ENCODE results near the gene STARD3. TPM values are rescaled to one million over a fixed set of nuclear protein-coding genes. Genes with fewer than 3 reads are reported as not detected.

The STARD3 gene
- total and polyA plus RNA-seq, 2 of the 13 experiments (the other 11 are each of a cell fraction or from before 2014, with no cell fraction given) = 34.6 to 100 TPM

DNA sequence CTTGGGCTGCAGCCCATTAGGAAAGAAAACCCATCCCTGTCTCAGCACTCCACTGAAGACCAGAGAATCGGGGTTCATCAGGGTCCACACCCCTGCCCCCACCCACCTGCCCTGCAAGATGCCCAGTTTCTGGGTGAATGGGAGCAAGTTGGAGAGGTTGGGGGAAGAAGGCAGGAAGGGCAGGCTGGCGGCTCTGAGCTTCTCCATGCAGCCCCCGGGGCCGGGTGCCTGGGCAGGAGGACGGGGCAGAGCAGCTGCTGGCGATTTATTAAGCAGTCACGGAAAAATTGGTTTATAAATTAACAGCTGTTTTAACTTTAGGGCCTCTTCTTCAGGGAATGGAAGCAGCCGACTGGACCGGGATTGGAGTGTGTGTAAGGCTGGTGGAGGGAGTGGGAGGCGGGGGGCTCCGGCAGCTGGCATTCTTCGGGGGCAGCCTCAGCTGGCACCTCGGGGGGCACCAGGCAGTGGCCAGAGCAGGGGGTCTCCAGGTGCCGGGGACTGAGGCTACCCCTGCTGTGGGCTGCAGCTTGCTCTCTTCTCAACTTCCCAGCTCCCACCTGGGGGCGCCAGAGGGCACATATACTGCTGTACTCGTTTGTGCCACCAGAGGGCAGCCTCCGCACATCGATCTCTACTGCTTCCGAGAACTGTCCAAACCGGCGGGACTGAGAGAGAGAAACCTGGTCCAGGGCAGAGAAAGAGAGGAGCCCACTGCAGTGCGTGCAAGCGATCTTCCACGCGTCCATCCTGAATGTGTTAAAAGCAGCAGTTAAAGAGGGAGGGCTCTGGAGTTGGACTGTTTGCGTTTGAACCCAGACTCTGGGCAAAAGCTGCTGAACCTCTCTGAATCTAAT lies 15.2 kb upstream of the STARD3 start (continued):
- 0 out of 2 replicates have a peak, but pooled peaks have one; percentile 21 for TF ChIP-seq FOXP4 (CRISPR knock-in tag; IDR thresholded peaks at IDR 0.05)
- TF ChIP-seq MTERF4 (CRISPR knock-in tag; IDR thresholded peaks at IDR 0.05) = no peak
- no peak for TF ChIP-seq EHMT2 (IDR thresholded peaks at IDR 0.05; ENCODE audit: borderline replicate concordance, low read depth, low read length)
- TF ChIP-seq ZNF773 (CRISPR knock-in tag; IDR thresholded peaks at IDR 0.05; ENCODE audit: borderline replicate concordance) = no peak
- TF ChIP-seq REL (CRISPR knock-in tag; conservative IDR thresholded peaks at IDR 0.05) = no peak
- no peak for TF ChIP-seq GPN1 (CRISPR knock-in tag; IDR thresholded peaks at IDR 0.05; ENCODE audit: borderline replicate concordance)
- TF ChIP-seq TEAD3 (CRISPR knock-in tag; optimal IDR thresholded peaks at IDR 0.05; ENCODE audit: borderline replicate concordance) = peak; percentile 78
- peak; percentile 81 for TF ChIP-seq ZNF451 (CRISPR knock-in tag; IDR thresholded peaks at IDR 0.05)
- TF ChIP-seq ZNF138 (CRISPR knock-in tag; IDR thresholded peaks at IDR 0.05; ENCODE audit: low read depth) = no peak
- TF ChIP-seq XRCC5 (optimal IDR thresholded peaks at IDR 0.05; ENCODE audit: low read length) = peak; percentile 100
- no peak for TF ChIP-seq TEF (CRISPR knock-in tag; IDR thresholded peaks at IDR 0.05)
- peak; percentile 51; the same call in 1 of the 2 replicates for TF ChIP-seq SOX5 (CRISPR knock-in tag; IDR thresholded peaks at IDR 0.05; ENCODE audit: borderline replicate concordance)
- TF ChIP-seq CENPT (CRISPR knock-in tag; IDR thresholded peaks at IDR 0.05; ENCODE audit: low read depth) = 0 out of 2 replicates have a peak, but pooled peaks have one; percentile 40
- TF ChIP-seq ATF7 (IDR thresholded peaks at IDR 0.05) = no peak
- no peak for TF ChIP-seq ATF7 (CRISPR knock-in tag; IDR thresholded peaks at IDR 0.05)
- no peak for TF ChIP-seq MAFF (IDR thresholded peaks at IDR 0.05; ENCODE audit: low read depth, low read length)
- TF ChIP-seq, protein P1, sequence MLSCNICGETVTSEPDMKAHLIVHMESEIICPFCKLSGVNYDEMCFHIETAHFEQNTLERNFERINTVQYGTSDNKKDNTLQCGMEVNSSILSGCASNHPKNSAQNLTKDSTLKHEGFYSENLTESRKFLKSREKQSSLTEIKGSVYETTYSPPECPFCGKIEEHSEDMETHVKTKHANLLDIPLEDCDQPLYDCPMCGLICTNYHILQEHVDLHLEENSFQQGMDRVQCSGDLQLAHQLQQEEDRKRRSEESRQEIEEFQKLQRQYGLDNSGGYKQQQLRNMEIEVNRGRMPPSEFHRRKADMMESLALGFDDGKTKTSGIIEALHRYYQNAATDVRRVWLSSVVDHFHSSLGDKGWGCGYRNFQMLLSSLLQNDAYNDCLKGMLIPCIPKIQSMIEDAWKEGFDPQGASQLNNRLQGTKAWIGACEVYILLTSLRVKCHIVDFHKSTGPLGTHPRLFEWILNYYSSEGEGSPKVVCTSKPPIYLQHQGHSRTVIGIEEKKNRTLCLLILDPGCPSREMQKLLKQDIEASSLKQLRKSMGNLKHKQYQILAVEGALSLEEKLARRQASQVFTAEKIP (CRISPR knock-in tag; IDR thresholded peaks at IDR 0.05; ENCODE audit: borderline replicate concordance) = no peak
- TF ChIP-seq MLLT10 (CRISPR knock-in tag; IDR thresholded peaks at IDR 0.05) = no peak
- peak; percentile 66; the same call in 1 of the 2 replicates for TF ChIP-seq HBP1 (CRISPR knock-in tag; IDR thresholded peaks at IDR 0.05; ENCODE audit: low read depth)
- TF ChIP-seq ZNF234 (CRISPR knock-in tag; conservative IDR thresholded peaks at IDR 0.05) = no peak
- no peak for TF ChIP-seq HDAC6 (IDR thresholded peaks at IDR 0.05; ENCODE audit: low read depth, low read length)

All from HepG2 (cell line).